NCI-H69 (cell line): Measurements from ENCODE around the gene AHSG.

Experiments
- DNase-seq: peaks from one replicate; lab custom pipeline; 2025; lab: John Stamatoyannopoulos, UW

AHSG gene

GRCh38 chr3:186642014-186642413 lies 29.2 kb downstream of the AHSG start:
- no peak for DNase-seq

- no peak for DNase-seq
Measured at GRCh38 chr3:186643493-186643892, 30.6 kb downstream of the AHSG start.

GRCh38 chr3:186644683-186645082 lies 31.8 kb downstream of the AHSG start:
- no peak for DNase-seq

GRCh38 chr3:186646106-186646505 lies 33.2 kb downstream of the AHSG start:
- no peak for DNase-seq

DNA sequence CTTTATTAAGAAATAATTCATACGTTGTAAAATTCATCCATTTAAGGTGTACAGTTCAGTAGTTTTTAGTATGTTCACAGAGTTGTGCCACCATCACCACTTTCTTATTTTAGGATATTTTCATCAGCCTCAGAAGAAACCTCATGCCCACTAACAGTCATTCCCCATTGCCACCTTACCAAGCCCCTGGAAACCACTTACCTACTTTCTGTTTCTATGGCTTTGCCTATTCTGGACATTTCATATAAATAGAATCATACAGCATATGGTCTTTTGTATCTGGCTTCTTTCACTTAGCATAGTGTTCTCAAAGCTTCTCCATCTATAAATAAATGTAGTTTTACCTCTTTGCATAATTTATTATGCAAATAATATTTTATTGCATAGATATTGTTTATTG lies 34.0 kb downstream of the AHSG start:
- no peak for DNase-seq

GRCh38 chr3:186648851-186649250 lies 36.0 kb downstream of the AHSG start:
- no peak for DNase-seq

DNA sequence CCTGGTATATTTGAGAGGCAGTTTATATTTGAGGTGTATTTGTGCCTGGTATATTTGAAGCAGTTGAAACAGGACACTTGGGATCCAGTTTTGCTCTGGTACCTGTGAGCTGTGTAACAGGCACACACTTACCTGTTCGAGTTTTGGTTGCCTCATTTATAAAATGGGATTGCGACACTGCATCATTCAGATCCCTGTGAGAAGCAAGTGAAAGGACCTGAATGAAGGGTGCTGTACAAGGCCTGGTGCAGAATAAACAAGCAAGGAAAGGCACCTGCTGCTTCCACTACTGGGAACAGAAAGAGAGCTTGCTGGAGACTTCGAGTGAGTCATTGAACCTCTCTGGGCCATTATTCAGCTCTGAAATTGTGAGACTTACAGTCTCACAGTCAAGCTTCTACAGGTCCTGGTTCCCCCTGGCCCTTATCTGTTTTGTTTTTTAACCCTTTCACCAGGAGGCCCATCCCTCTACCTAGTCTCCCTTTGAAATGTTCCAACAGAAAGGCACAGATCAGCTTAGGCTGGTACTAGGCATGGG lies 38.9 kb downstream of the AHSG start:
- DNase-seq = no peak

DNA sequence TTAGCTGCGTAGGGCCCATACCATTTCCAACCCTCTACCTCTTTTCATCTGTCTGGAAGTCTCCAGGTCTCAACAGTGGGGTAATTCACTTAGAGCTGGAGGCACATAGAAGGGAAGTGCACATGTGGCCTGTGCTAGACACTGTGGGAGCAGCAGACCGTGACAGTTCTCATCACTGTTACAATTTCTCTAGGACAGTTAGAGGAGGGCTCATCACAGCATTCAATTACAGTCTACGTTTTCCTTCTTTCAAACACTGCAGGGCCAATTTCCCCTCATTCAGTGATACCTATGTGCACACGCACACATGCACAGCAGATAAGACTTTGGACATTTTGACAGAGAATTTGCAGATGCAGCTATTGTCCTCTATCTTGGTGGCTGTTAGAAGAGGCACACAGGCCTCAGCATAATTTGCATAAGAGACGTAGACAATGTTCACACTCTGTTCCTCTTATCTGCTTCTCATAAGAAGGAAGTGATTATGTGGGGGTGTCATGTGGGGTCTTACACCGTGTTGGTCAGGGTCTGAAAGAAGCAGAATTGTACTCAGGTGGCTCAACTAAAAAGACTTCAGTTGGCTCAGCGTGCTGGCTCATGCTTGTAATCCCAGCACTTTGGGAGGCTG lies 40.3 kb downstream of the AHSG start:
- DNase-seq = no peak

- DNase-seq = peak; percentile 47
Measured at GRCh38 chr3:186653984-186654383, 41.1 kb downstream of the AHSG start.

- no peak for DNase-seq
Measured at GRCh38 chr3:186663361-186664118, 50.7 kb downstream of the AHSG start.

- no peak for DNase-seq
Measured at GRCh38 chr3:186664119-186664495, 51.2 kb downstream of the AHSG start.

- DNase-seq = no peak
Measured at GRCh38 chr3:186664506-186664905, 51.6 kb downstream of the AHSG start.

GRCh38 chr3:186665625-186666188 lies 52.8 kb downstream of the AHSG start, which contains the start of gene HRG:
HRG (plus strand) TSS chr3:186666014; CDS start chr3:186666032, 18 bp downstream.
- no peak for DNase-seq

GRCh38 chr3:186668426-186668825 lies 55.6 kb downstream of the AHSG start:
- DNase-seq = no peak

DNA sequence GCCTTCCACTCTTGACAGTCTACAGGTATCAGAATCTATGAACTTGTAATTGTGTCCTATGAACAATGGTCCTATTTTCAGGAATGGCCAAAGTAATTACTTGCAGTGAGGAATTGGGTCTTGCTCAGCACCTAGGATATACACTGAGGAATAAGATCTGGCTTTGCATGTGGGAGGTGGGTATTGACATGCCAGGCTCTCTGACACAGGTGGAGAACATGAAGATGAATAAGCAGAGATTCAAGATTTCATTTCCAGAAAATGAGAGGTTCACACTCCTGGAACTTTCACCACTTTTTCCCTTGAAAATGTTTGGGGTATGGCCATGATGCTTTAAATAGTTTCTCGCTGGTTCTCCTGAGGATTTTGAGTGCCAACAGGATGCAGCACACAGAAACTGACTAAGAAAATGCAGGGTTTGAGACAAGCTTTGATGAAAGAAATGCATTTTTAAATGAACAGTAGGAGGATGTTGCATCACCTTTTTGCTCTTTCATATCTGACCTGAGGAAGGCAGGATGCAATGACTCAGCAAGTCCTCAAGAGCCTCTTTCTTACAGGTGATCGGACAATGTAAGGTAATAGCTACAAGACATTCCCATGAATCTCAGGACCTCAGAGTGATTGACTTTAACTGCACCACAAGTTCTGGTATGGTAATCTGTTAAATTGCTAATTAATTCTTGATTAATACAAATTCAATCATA lies 56.7 kb downstream of the AHSG start:
- no peak for DNase-seq

DNA sequence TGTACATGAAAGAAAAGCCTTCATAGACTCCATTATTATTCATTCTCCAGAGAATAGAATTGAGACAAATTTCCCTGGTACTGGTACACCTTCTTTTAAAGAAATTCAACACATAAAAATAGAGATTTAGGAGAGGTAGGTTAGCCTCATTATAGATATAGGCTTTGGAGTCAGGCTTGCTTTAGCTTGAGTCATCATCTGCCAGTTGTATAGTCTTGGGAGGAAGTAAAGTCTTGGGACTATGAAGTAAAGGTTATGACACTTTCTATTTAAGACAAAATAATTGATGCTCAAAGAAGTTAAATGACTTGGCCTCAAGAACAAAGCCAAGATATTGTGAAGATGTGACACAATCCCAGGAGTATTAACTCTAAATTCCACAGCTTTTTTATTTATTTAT lies 57.3 kb downstream of the AHSG start:
- DNase-seq = no peak
